ENCODE results near the gene COL9A3.
A peak's percentile ranks its signal among the peaks of the same experiment; 100 is the strongest.

COL9A3 gene

GRCh38 chr20:62888406-62888805 is 71.6 kb downstream of the COL9A3 start:
- DNase-seq (ENCODE audit: insufficient read length, low spot score) (no peak), FAIRE-seq (no peak)

- FAIRE-seq (no peak), DNase-seq (ENCODE audit: insufficient read length, low spot score) (no peak)
These were observed 72.1 kb downstream of the COL9A3 start for GRCh38 chr20:62888910-62889309.

- no peak for DNase-seq (ENCODE audit: insufficient read length, low spot score)
- no peak for FAIRE-seq
These were observed 72.6 kb downstream of the COL9A3 start for GRCh38 chr20:62889411-62889810.

- FAIRE-seq, result peak; percentile 64
These were observed 73.0 kb downstream of the COL9A3 start for GRCh38 chr20:62889871-62890270.

GRCh38 chr20:62890444-62890843 is 73.6 kb downstream of the COL9A3 start:
- no peak for DNase-seq (ENCODE audit: insufficient read length, low spot score)
- FAIRE-seq, result no peak

More at GRCh38 chr20:62889871-62890270, 73.0 kb downstream of the COL9A3 start:
- no peak for DNase-seq (ENCODE audit: insufficient read length, low spot score)
